Measurements from ENCODE around the gene FSTL4.
"Not testable (repeated sequence)": the region's sequence is repeated elsewhere in the genome, so short reads cannot be mapped to it uniquely, and the experiment has no call there.

FSTL4 gene

GRCh38 chr5:133233616-133234015, 378.7 kb downstream of the FSTL4 start:
- no peak for DNase-seq

- DNase-seq = no peak
These were observed 379.4 kb downstream of the FSTL4 start for GRCh38 chr5:133232911-133233310.

GRCh38 chr5:133232435-133232834, 379.9 kb downstream of the FSTL4 start:
- DNase-seq = no peak

GRCh38 chr5:133232011-133232410, 380.3 kb downstream of the FSTL4 start:
- DNase-seq = no peak

GRCh38 chr5:133230823-133231578, 381.3 kb downstream of the FSTL4 start:
- no peak for DNase-seq

DNA sequence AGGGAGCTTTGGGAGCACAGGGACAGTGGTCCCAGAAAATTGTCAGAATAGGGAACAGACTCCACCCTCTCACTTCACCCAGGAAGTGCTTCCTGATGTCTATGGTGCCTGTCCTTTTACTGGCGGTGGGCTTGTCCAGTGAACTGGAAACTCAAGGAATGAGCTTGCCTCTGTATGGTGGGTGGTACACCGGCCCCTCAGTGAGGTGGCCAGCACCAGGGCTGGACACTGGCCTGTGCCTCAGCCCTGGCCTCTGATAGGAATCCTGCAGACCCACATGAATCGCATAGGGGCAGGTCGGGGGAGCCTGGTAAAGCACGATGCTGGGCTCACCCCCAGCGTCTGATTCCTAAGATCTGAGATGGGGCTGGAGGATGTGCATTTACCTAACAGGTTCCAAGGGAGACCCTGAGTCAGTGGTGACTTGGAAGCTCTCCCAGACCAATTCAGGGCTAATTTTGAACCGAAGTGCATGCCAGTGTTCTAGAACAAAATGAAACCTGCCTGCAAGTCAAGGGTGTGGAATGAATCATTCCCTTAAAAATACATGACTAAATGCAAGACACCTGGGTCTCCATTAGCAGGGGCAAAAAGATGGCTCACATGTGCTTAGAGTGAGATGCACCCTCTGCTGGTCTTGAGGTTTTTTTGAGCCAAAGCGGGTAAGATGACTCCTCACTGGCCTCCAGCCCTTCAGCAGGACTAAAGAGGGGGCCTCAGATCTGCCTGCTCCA, 382.2 kb downstream of the FSTL4 start:
- no peak for DNase-seq

- no peak for DNase-seq
These were observed 384.0 kb downstream of the FSTL4 start for GRCh38 chr5:133228316-133228715.

GRCh38 chr5:133227897-133228296, 384.4 kb downstream of the FSTL4 start:
- DNase-seq = no peak

GRCh38 chr5:133227082-133227481, 385.3 kb downstream of the FSTL4 start:
- DNase-seq = no peak

DNA sequence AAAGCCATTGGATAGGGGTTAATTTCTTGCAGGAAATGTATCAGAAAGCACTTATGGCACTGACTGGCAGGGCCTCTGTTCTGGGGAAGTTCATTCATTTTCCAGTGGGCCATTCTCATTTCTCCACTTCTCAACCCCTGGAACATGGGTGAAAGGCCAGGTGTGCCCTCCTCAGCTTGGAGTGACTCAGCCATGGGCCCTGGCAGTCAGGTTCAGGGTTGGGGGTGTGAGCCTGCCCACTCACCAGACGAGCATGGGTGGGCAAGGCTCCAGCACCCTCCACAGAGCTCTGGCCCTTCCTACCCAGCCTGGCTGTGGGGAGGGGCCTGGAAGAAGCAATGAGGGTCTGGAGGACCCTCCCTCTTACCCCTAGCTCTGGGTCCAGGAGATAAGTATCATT, 386.2 kb downstream of the FSTL4 start:
- no peak for DNase-seq

DNA sequence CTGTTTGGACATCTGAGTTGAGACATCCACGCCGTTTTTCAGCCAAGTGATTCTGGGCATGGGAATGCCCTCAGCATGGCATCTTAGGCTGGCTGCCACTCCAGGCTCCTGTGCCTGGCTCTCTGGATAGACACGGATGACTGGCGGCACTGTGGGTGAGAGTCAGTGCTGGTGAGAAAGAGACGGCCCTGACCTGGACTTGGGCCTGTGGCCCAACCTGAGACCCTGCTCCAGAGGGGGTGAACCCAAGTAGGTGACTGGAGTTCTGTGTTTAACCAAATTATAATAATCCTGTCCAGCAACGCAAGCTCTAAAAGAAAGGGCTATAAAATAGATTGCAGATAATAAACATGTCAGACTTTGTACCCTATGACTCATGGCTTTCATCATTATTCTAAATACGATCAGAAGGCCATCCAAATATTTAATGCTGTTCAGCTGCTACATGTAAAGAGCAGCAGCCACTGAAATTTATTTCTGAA, 386.6 kb downstream of the FSTL4 start:
- no peak for DNase-seq

DNA sequence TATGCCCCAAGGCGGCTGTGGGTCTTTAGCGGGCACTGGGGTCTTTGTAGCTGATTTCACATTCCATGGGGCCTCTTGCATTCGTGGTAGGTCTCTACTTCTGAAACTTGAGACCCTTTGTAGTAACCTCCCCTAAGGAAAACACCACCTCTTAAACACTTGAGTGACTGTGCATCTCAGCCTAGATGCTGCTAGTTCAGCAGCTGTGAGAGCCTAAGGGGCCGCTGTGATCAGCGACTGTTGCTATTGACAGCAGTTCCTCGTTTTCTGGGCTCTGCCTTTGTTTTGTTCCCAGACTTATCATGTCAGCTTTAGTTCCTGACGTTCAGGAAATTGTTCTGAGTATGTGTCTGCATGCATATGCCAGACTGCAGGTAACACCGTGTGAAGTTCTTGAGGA, 389.4 kb downstream of the FSTL4 start:
- no peak for DNase-seq

DNA sequence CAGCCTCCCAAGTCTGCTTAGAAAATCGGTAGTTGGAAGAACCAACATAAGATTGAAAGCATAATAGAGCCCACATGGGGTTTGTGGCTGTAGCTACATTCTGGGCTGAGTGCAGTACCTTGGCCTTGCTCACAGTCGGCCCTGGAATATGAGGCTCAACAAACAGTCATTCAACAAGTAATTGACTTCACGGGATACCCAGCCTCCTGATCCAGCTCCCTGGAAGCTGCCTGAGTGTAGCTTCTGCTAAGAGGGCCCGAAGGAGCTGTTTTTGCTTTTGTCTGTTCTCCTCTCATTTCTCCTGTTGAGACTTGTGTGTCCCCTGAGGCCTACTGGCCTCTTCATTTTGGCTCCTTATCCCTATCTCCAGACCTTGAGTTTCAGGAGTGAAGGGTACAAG, 389.8 kb downstream of the FSTL4 start:
- DNase-seq = no peak

- no peak for DNase-seq
These were observed 390.3 kb downstream of the FSTL4 start for GRCh38 chr5:133222040-133222439.

DNA sequence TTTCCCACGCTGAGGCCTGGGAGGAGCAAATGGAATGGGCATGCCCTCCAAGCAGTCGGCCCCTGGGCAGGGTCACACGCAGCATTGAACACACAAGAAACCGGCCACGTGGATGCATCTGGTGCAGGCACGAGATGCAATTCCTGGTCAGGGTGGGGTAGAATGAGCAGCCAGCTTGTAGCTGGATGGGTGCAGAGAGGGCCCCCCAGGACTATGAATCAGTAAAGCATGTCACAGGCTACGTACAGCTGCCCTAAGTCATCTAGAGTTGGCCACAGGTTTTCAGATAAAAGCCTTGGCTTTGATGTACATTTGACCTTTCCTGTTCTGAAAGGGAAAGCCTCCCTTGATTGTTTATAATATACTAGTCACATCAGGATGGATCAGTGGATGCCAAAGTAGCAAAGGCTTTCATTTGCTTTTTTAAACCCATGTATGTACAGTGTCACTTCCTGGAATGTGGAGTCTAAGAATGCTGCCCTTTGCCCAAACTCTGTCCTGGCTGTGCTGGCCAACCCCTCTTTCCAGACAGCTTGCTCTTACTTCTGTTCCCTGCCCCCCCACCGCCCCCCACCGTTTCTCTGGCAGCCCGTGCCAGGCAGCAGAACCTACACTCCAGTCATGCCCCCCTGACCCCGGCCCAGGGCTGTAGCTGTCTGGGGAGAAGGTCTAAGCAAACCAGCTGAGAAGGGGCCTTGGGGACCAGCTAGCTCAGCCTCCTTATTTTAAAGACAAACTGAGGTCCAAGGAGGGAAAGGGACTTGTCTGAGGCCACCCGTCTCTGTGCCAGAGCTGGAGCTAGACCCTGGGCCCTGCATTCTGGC, 391.3 kb downstream of the FSTL4 start:
- no peak for DNase-seq

- DNase-seq = no peak
These were observed 393.0 kb downstream of the FSTL4 start for GRCh38 chr5:133219296-133219695.

- DNase-seq = not testable (repeated sequence)
These were observed 396.2 kb downstream of the FSTL4 start for GRCh38 chr5:133216138-133216537.

DNA sequence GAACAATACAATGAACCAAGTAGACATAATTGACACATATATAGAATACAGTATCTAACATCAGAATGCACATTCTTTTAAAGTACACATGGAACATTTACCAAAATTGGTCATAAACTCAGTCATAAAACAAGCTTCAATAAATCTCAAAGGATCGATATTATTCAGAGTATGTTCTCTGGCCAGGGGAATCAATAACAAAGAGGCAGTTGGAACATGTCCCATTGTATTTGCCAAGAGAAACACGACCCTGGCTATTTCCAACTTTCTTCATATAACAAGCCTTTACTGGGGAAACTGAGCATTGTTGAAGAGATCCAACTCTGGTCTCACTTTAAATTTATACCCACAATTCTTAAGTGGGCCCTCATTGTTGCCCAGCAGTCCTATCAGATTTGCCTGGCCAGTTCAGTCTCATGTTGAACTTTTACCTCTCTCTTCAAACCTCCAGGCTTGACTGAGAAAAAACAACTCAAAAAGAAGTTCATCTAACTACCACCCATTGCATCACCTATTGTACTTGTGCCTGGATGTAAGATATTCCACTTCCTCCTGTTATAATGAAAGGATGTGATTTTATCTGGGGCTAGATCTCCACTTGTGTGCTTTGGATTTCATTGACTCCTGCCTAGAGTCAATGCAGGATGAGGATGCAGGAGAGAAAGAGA, 398.1 kb downstream of the FSTL4 start:
- no peak for DNase-seq

DNA sequence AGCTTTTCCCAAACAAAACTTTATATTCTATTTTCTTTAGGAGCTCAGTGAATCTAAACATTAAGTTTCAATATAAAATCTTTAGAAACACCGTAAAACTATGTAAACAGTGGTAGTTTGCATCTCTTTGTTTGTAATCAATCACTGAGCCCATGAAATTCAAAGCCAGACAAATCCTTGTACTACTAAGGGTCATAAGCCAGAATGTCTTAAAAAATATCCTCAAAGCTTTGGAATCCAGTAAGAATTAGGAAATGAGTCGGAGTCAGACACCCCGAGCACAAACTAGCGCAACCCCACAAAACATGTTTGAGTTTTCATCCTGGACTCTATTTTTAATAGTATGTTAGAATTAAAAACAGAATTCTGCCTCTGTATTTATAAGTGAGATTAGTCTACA, 406.7 kb downstream of the FSTL4 start:
- no peak for DNase-seq

GRCh38 chr5:133205204-133205603, 407.1 kb downstream of the FSTL4 start:
- DNase-seq = no peak

DNA sequence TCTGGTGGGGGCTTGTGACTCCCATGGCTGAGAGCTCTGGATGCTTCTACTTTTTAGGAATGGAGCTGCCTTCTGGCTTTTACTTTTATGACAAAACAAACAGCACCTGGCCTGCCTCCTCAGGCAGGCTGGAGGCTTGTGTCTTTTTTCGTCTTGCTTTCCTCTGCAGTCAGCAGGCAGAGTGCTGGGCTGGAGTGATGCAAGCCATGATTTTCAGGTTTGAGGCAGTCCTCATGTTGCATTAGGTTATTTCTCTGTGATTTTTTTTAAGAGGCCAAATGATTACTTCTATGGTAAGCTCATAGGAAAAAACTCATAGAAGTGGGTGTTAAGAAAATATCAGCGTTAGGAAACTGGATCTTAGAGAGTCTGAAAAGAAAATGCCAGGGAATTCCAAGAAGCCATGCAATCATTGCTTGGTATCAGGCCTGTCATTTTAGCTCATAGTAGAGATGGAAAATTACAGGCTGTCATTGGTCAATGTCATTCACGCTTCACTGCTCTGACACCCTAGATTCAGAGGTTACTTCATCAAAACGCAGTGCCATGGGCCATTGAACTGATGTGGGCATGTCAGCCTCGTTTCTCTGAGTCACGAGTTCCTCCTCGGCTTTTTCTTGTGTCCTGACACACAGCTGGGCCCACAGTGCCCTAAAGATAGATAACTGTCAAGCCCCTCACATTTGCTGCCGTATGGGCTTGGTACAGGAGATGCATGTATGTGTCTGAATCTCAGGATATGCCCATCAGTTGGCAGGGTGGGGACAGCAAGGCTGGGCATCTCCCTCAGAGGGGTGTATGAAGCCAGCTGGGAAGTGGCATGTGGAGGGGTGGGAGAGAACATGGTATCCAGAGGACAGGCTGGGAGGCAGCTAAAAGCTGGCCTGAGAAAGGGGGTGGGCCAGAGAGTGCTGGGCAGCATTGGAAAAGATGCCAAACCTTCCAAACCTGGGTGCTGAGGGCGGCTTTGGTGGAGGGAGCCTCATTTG, 408.7 kb downstream of the FSTL4 start:
- no peak for DNase-seq
